OCI-M2 (cell line): ENCODE results near the gene EIF4E2.

Experiments used
- DNase-seq: peaks from one replicate; lab custom pipeline; 2025; ENCODE audit not compliant: unreplicated experiment; lab: John Stamatoyannopoulos, UW

EIF4E2 gene

GRCh38 chr2:232592772-232593395 lies 42.4 kb downstream of the EIF4E2 start:
- no peak for DNase-seq

DNA sequence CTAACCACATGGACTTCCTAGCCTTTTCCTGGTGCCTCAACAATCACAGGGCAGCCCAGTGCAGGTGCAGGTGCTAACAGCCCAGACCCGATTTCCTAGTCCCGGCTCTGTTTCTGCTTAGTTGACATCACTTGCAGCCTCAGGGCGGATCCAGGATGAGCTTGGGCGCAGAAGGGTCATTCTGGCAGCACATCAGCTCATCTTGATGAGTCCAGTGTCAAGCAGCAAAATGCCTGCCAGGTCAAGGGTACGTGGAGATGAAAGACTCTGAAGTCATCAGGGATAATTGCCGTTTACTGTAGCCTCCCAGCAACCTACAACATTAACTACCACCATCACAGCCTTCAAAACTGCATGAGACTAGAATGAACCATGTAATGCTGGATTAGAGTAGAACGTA lies 43.5 kb downstream of the EIF4E2 start:
- DNase-seq = no peak

- DNase-seq = no peak
Observed at GRCh38 chr2:232597362-232598079, 47.0 kb downstream of the EIF4E2 start.

- DNase-seq = no peak
Observed at GRCh38 chr2:232598293-232598692, 47.8 kb downstream of the EIF4E2 start.

DNA sequence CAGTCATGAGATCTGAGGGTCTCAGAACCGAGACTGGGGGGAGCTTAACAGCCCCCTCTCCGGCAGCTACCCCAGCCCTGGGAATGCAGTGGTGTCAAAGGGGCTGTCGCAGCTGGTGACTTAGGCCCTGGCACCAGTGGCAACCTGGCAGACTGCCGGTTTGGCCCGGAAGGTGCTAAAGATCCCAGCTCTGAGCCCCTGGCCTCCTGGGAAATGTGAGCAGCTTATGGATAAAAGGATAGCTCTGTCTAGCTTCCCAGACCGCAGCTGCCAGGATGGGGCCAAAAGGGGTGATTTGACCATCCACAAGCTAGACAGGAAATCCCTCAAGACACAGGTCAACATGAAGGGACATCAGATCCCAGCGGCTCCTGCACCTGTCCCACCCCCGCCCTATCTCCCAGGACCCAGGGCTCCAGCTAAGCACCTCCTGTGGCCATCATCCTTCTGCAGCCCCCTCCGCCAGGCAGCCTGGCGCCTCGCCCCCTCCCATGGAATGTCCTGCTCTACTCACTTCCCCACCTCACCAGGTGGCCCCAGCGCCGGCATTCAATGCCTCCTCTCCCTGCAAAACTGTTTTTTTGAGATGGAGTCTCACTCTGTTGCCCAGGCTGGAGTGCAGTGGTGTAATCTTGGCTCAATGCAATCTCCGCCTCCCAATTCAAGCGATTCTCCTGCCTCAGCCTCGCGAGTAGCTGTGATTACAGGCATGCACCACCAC lies 49.7 kb downstream of the EIF4E2 start:
- DNase-seq = no peak

DNA sequence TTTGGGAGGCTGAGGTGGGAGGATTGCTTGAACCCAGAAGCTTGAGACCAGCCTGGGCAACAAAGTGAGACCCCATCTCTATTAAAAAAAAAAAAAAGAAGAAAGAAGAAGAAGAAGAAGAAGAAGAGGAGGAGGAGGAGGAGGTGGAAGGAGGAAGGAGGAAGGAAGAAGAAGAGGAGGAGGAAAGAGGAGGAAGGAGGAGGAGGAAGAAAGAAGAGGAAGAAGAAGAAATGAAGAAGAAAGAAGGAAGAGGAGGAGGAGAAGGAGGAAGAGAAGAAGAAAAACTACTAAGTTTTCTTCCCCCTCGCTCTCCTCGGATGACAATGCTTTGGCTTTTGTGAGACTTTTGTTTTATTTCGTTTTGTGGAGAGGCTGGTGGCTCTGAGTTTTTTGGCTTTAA lies 52.8 kb downstream of the EIF4E2 start:
- DNase-seq = no peak

GRCh38 chr2:232604535-232604934 lies 54.0 kb downstream of the EIF4E2 start:
- DNase-seq = no peak

DNA sequence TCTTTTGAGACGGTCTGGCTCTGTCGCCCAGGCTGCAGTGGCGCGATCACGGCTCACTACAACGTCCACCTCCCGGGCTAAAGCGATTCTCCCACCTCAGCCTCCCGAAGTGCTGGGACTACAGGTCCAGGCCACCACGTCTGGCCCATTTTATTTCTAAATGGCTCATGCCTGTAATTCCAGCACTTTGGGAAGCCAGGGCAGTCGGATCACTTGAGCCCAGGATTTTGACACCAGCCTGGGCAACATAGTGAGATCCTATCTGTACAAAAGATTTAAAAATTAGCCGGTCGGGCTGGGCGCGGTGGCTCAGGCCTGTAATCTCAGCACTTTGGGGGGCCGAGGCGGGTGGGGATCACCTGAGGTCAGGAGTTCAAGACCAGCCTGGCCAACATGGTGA lies 56.5 kb downstream of the EIF4E2 start:
- DNase-seq = no peak

DNA sequence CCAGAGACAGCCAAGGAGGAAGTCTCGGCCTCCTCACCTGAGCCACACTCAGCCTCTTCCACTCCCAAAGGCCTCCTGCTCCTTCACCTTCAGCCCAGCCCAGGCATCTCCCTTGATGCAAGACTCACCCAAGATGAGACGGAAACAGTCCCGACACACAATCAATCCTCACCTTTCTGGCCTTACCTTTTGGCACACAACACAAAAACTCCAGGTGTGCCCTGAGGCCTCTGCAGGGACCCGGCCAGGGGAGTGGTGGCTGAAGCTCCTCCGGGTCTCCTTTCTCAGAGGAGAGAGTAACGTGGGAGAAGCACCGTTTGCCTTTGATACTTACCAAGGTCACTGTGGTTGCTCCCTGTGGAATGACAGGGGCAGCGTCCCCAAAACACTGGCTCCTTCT lies 59.1 kb downstream of the EIF4E2 start:
- DNase-seq = no peak

DNA sequence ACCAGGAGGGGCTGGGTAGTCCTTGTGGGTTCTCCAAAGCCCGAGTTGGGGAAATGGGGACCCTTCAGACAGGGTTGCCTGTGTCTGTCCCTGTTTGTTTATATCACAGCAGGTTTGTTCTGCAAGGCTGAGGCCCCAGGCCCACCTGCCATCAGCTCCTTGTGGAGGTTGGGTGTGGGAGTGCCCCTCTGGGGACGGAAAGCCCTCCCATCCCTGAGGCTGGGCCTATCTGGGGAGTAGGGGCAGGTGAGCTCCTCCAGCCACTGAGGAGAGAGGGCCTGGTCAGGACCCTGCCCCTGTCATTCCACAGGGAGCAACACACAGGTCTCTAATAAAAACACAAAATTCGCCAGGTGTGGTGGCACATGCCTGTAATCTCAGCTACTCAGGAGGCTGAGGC lies 59.6 kb downstream of the EIF4E2 start:
- DNase-seq = no peak

GRCh38 chr2:232611061-232611460 lies 60.6 kb downstream of the EIF4E2 start:
- no peak for DNase-seq

GRCh38 chr2:232611559-232612218 lies 61.2 kb downstream of the EIF4E2 start:
- no peak for DNase-seq

GRCh38 chr2:232613538-232614134 lies 63.1 kb downstream of the EIF4E2 start:
- no peak for DNase-seq

DNA sequence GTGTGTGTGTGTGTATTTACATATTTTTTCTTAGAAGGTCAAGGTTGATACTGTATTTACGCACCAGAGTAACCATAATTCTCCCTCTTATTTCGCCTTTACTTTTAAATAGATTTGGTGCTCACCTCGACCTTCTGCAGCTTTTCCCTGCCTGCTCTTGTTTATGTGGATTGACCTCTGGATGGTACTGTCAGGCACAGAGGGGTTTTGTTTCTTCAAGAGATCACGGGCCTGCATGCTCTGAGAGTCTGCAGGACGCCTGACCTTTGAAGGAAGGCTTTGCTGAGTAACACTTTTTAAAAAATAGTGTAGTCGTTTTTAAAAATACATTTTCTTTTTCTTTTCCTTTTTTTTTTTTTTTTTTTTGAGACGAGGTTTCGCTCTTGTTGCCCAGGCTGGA lies 64.8 kb downstream of the EIF4E2 start:
- no peak for DNase-seq
